Effector memory CD4-positive, alpha-beta T cell (primary cell): ENCODE measurements around the gene SLC6A11.

ENCODE experiments used
- DNase-seq, 3 donors: peaks; one replicate each; pipeline ENCODE4 v3.0.0-alpha.2; 2020
- H3K27ac ChIP-seq: 2 replicates; pipeline ENCODE4 v1.7.0; 2013; ENCODE audit warnings: mild to moderate bottlenecking, low read length, moderate library complexity; ENCODE audit not compliant: insufficient read depth, poor library complexity, severe bottlenecking
- H3K27me3 ChIP-seq: replicated peaks from 2 replicates; pipeline ENCODE4 v1.7.0; 2013; ENCODE audit warnings: mild to moderate bottlenecking, low read length; ENCODE audit not compliant: insufficient read depth, control insufficient read depth, poor library complexity, severe bottlenecking
- H3K36me3 ChIP-seq: 2 replicates; pipeline ENCODE4 v1.7.0; 2013; ENCODE audit warnings: mild to moderate bottlenecking, low read length, moderate library complexity; ENCODE audit not compliant: control insufficient read depth, insufficient read depth
- H3K4me1 ChIP-seq: 2 replicates; pipeline ENCODE4 v1.7.0; 2013; ENCODE audit warnings: low read length, mild to moderate bottlenecking; ENCODE audit not compliant: control insufficient read depth, insufficient read depth, poor library complexity, severe bottlenecking
- H3K4me3 ChIP-seq: 2 replicates; pipeline ENCODE4 v1.7.0; 2013; ENCODE audit warnings: low read length, low read depth, mild to moderate bottlenecking; ENCODE audit not compliant: insufficient read depth, poor library complexity, severe bottlenecking
- H3K9me3 ChIP-seq: 2 replicates; pipeline ENCODE4 v1.7.0; 2013; ENCODE audit warnings: mild to moderate bottlenecking, low read length, moderate library complexity; ENCODE audit not compliant: control insufficient read depth

SLC6A11 gene

DNA sequence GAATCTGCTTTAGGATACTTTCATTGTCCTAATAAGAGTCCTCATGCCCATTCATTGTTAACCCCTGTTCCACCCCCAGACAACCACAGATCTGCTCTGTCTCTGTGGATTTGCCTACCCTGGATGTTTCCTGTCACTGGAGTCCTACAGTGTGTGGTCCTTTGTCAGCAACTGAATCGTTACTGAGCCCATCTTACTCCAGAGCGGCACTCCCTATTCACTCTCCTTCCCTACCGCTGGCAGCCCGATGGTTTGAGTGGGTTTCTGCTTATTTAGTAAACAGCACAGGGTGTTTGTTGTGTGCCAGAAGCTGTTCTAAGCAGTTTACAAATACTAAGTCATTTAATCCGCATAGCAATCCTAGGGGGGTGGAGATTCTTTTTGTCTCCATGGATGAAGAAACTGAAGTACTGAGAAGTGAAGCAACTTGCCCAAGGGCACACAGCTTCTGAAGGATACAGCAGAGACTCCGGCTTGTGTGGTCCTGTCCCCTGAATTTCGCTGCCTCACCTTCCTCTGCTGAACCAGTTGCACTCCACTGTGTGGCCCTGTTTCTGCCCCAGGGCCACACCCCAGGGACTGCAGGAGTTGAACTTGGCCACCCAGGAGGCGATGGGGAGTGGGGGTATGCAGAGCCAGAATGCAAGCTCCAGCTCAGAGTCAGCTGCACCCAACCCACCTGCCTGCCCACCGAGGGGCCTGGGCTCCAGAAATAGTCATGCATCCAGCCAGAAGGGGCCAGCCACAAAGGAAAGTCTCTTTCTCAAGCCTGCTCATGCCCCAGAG, 120.0 kb downstream of the SLC6A11 start:
- H3K27ac ChIP-seq, result no peak overlapping the region
- no peaks in the 10 kb centered on the region for H3K4me1 ChIP-seq
- H3K4me3 ChIP-seq, result no peak overlapping the region
- no peak for DNase-seq
- H3K36me3 ChIP-seq, result no peaks in the 10 kb centered on the region
- H3K27me3 ChIP-seq, result no peaks in the 10 kb centered on the region
- no peaks in the 10 kb centered on the region for H3K9me3 ChIP-seq

DNA sequence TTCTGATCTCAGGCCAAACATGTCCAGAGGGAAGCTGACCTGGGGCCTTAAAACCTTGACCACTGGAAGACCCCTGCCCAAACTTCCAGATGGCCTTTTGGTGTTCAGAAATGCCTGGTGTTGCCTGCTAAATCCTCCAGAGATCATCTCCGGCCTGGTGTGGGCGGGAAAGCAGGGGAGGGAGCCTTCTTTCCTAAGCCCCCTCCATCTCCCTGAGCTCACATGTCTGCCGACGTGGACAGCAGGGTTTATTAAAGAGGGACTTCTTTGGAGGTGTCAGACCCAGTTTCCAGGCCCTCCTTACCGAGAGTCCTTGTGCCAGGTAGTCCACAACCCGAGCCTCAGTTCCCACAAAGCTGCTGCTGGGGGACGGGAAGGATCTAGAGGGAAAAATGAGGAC, 120.7 kb downstream of the SLC6A11 start:
- no peaks in the 10 kb centered on the region for H3K4me1 ChIP-seq
- H3K4me3 ChIP-seq, result no peak overlapping the region
- no peaks in the 10 kb centered on the region for H3K36me3 ChIP-seq
- H3K27me3 ChIP-seq, result no peaks in the 10 kb centered on the region
- DNase-seq, result no peak
- H3K27ac ChIP-seq, result no peak overlapping the region
- no peaks in the 10 kb centered on the region for H3K9me3 ChIP-seq

DNA sequence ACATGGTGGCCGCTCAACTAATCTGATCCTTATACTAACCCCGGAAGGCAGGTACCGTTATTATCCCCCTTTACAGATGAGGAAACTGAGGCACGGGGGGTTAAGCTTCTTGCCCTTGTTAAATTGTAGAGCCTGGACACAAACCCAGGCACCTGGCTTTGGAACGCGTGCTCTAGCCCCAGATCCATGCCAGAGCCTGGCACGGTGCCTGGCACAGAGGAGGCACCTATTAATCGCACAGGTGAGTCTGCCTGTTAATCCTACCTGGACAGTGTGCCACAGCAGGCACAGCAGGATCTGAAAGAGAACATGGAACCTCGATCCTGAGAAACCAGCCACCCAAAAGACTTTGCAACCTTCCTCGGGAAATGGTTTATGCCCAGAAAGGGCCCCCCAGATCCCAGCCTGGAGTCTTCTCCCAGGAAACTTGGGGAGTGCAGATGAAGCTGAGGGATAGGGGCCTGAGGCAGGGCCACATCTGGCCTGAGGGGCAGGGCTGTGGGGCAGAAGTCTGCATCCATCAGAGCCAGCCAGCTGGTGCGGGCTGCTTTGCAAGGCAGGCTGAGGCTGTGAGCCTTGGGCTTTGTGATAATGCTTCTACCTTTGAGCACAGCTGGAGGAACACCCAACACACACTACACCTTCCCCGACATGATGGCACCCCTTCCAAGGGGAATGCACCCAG, 121.3 kb downstream of the SLC6A11 start:
- Histone ChIP-seq H3K4me3 (no peak overlapping the region), H3K4me1 (no peaks in the 10 kb centered on the region), H3K27me3 (no peaks in the 10 kb centered on the region), H3K36me3 (no peaks in the 10 kb centered on the region), H3K27ac (no peak overlapping the region), H3K9me3 (no peaks in the 10 kb centered on the region)
- no peak for DNase-seq

DNA sequence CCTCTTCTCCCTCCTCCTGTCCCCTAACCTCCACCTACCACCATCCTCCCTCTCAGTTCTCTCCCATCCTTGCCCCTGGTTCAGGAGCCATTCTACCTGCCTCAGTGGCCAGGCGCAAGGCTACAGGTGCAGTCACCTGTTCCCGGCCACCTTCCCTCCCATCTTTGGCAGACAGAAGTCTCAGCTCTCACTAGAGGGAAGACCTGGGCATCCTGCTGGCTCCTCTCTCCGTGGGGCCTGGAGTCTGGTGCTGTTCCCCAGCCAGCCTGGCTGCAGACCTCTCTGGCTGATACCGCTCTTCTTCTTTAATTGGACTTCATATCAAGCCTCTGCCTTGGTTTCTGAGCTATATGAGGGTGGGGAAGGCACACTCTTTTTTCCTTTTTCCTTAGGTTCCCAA, 123.5 kb downstream of the SLC6A11 start:
- Histone ChIP-seq H3K36me3 (no peaks in the 10 kb centered on the region), H3K9me3 (no peaks in the 10 kb centered on the region), H3K4me1 (no peaks in the 10 kb centered on the region), H3K27me3 (no peaks in the 10 kb centered on the region), H3K4me3 (no peak overlapping the region), H3K27ac (no peak overlapping the region)
- DNase-seq, result no peak

DNA sequence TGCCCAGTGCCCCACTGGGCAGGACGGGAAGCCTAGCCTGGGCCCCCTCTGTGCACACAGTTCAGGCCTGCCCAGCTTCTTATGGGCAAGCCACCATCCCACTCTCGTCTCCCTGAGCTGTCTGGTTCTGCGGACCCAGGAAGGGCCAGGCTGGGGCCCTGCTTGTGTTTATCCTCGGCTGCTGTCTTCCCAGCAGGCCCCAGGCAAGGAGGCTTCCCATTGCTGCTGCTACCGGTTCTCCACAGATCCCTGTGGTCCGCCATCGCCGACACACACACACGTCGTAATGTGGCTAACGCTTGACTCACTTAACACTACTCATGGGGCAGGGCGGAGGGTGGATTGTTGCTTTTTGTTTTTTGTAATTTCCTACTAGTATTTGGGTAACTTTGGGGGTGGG, 124.1 kb downstream of the SLC6A11 start:
- Histone ChIP-seq H3K9me3 (no peaks in the 10 kb centered on the region), H3K27me3 (no peaks in the 10 kb centered on the region), H3K27ac (no peak overlapping the region), H3K4me3 (no peak overlapping the region), H3K36me3 (no peaks in the 10 kb centered on the region), H3K4me1 (no peaks in the 10 kb centered on the region)
- DNase-seq, result no peak

DNA sequence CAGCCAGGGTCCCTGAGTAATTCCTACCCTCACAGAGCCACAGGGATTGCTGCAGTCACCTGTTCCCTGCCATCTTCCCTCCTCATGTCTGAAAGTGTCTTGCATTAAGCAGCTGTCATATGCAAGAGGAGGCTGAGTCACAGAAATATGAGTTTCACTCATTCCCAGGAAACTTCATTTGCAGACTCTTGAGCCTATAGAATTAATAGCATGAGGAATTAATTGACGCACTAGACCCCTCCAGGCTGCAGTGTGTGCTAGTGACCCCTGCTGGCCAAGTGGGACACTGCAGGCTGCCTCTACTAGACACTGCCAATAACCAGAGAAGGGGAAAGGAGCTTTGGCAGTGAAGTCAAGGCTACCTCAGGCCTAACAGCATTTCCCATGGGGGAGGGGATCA, 125.9 kb downstream of the SLC6A11 start:
- Histone ChIP-seq H3K4me3 (no peak overlapping the region), H3K27me3 (no peaks in the 10 kb centered on the region), H3K4me1 (no peaks in the 10 kb centered on the region), H3K9me3 (no peaks in the 10 kb centered on the region), H3K36me3 (no peaks in the 10 kb centered on the region), H3K27ac (no peak overlapping the region)
- no peak for DNase-seq

DNA sequence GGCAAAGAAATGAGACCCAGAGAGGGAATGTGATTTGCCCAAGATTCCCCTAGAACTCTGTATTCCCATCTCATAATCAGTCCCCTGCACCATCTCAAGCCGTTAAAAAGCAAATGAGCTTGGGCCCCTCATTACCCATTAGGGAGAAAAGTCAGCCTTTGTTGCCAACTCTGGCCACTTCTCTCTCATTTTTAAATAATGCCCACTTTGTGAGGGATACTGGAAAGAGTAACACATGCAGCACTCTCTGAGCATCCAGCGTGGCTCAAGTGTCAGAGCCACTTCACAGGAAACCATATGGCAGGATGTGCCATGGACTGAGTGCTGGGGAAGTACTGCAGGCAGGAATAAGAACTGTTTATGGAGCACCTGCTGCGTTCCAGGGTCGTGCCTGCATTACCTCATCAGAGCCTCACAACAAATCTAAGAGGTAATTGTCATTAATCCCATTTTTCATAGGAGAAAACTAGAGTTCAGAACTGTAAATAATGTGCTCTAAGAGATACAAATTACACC, 126.7 kb downstream of the SLC6A11 start:
- H3K4me1 ChIP-seq, result no peaks in the 10 kb centered on the region
- no peaks in the 10 kb centered on the region for H3K9me3 ChIP-seq
- H3K4me3 ChIP-seq, result no peak overlapping the region
- no peaks in the 10 kb centered on the region for H3K27me3 ChIP-seq
- no peaks in the 10 kb centered on the region for H3K36me3 ChIP-seq
- no peak for DNase-seq
- H3K27ac ChIP-seq, result no peak overlapping the region

DNA sequence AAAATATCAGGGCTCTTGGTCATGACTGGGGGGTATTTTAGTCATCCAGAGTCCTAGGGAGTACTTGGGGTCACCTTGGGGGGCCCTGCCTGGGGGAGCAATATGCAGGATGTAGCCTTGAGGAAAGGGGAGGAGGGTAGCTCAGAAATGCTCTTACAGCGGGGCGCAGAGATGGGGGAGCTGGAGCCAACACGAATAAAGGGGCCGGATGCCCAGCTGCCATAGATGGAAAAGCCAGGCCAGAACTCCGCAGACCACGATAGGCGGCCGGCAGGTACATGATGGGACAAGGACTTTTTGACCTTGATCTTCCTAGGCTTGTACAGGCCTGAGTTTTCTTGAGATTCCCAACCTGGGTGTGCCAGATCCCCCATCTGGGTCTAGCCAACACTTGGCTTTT, 128.8 kb downstream of the SLC6A11 start:
- Histone ChIP-seq H3K27ac (no peak overlapping the region), H3K36me3 (no peaks in the 10 kb centered on the region)
- DNase-seq, result no peak

DNA sequence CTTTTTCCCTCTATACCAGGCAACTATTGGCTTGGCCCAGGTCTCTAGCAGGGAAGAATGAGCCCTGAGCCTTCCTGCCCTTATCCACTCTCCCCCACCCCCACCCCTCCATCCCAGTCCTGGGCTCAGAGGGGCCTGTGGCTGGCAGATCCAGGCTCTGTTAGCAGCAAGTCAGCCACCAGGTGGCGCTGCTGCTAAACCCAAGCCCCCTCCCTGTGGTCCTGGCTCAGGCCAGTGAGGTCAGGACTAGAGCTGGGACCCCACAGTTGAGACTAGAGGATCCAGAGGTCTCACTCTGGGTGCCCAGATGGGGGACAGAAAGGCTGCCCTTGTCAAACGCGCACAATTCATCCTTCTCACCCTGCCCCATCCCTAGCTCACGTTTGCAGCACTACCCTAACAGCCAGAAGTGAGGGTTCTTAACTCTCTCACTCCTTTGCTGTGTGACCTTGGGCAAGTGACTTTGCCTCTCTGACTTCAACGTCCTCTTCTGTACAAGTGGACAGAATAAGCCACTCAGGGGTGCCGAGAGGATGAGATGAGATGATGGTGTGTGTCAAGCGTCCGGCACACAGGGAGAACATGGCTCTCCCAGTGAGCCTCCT, 129.8 kb downstream of the SLC6A11 start:
- H3K9me3 ChIP-seq, result no peaks in the 10 kb centered on the region
- H3K27ac ChIP-seq, result no peak overlapping the region
- peak in 2 of 3 donors; percentile 2 to 9 for DNase-seq
- H3K4me1 ChIP-seq, result no peaks in the 10 kb centered on the region
- H3K27me3 ChIP-seq, result no peaks in the 10 kb centered on the region
- H3K36me3 ChIP-seq, result no peaks in the 10 kb centered on the region
- no peak overlapping the region for H3K4me3 ChIP-seq

More for the DNA sequence above, 128.8 kb downstream of the SLC6A11 start:
- H3K4me1 ChIP-seq, result no peaks in the 10 kb centered on the region
- no peaks in the 10 kb centered on the region for H3K27me3 ChIP-seq
- no peak overlapping the region for H3K4me3 ChIP-seq
- H3K9me3 ChIP-seq, result no peaks in the 10 kb centered on the region

DNA sequence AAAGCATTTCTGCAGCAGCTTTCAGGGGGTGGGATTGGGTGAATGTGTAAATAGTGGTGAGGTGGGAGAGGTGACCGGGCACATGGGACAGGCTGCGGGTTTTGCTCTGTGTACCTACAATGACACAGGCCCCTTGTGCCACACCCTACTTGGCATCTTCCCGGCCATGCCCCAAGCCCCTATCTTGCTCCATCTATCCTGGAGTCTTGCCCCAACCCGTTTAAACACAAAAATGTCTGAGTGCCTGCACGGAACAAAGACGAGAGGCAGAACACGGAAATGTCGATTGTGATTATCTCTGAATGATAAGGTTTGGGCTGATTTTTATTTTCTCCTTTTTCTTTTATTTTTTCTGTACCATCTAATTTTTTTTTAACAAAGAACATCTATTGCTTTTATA, 130.5 kb downstream of the SLC6A11 start:
- no peaks in the 10 kb centered on the region for H3K9me3 ChIP-seq
- no peaks in the 10 kb centered on the region for H3K27me3 ChIP-seq
- H3K4me1 ChIP-seq, result no peaks in the 10 kb centered on the region
- no peak overlapping the region for H3K4me3 ChIP-seq
- no peak for DNase-seq
- no peak overlapping the region for H3K27ac ChIP-seq
- H3K36me3 ChIP-seq, result no peaks in the 10 kb centered on the region
